WTC11 (cell line): ENCODE measurements around the gene RAB6A. TPM values are rescaled to one million over a fixed set of nuclear protein-coding genes. Genes with fewer than 3 reads are reported as not detected.
A peak's percentile ranks its signal among the peaks of the same experiment; 100 is the strongest.

Experiments
- ATAC-seq: fragments of 200-7000 bp; cut with Tn5 transposase; 2 replicates; pipeline ENCODE4 v1.10.0; 2021; ENCODE audit warnings: mild to moderate bottlenecking, moderate library complexity
- CTCF ChIA-PET: fragments of 300-600 bp; sonication (Branson Sonifier 250); formaldehyde crosslinking; loops from one replicate; lab custom pipeline; 2021; ENCODE audit warnings: antibody characterized with exemption; lab: Charles Lee
- POLR2A ChIA-PET: fragments of 350-600 bp; sonication (Branson Sonifier 250); formaldehyde crosslinking; loops from one replicate; lab custom pipeline; 2021; ENCODE audit warnings: antibody characterized with exemption; lab: Charles Lee
- DNase-seq: peaks from one replicate; pipeline ENCODE4 v3.0.0; 2021; ENCODE audit warnings: low spot score
- H3K27ac Mint-ChIP-seq: 2 replicates; pipeline ENCODE4 v1.8.0; 2021; ENCODE audit warnings: mixed read lengths
- H3K27me3 Mint-ChIP-seq: 2 replicates; pipeline ENCODE4 v1.8.0; 2021; ENCODE audit warnings: low read depth, mild to moderate bottlenecking, moderate library complexity, mixed read lengths
- H3K36me3 Mint-ChIP-seq: 2 replicates; pipeline ENCODE4 v1.8.0; 2021; ENCODE audit warnings: mixed read lengths
- H3K4me1 Mint-ChIP-seq: 2 replicates; pipeline ENCODE4 v1.8.0; 2022; ENCODE audit warnings: mixed read lengths
- H3K4me3 Mint-ChIP-seq: 2 replicates; pipeline ENCODE4 v1.8.0; 2021; ENCODE audit warnings: mild to moderate bottlenecking, moderate library complexity, mixed read lengths
- H3K9me3 Mint-ChIP-seq: 2 replicates; pipeline ENCODE4 v1.8.0; 2021; ENCODE audit warnings: mixed read lengths
- JAZF1 ChIP-seq: fragments of 250-450 bp; sonication (Bioruptor Pico); IDR thresholded peaks from 2 replicates; pipeline ENCODE4 v1.9.0; 2021; ENCODE audit warnings: moderate library complexity, mild to moderate bottlenecking, inconsistent platforms
- KAT7 ChIP-seq: sonication (generic); formaldehyde crosslinking; IDR thresholded peaks from 2 replicates; pipeline ENCODE4 v1.8.1; 2023; ENCODE audit warnings: missing genetic modification reagents, mild to moderate bottlenecking, borderline replicate concordance
- MXD4 ChIP-seq: fragments of 250-450 bp; sonication (Bioruptor Pico); IDR thresholded peaks from 2 replicates; pipeline ENCODE4 v1.8.0; 2021; ENCODE audit warnings: mild to moderate bottlenecking, moderate library complexity, borderline replicate concordance
- ZNF219 ChIP-seq: sonication (generic); formaldehyde crosslinking; IDR thresholded peaks from 2 replicates; pipeline ENCODE4 v1.8.0; 2023; ENCODE audit warnings: missing genetic modification reagents, mild to moderate bottlenecking, borderline replicate concordance
- ZNF317 ChIP-seq: sonication (generic); formaldehyde crosslinking; IDR thresholded peaks from 2 replicates; pipeline ENCODE4 v1.8.1; 2023; ENCODE audit warnings: low read depth, mild to moderate bottlenecking, moderate library complexity, missing genetic modification reagents, borderline replicate concordance
- ZNF396 ChIP-seq: fragments of 250-450 bp; sonication (Bioruptor Pico); IDR thresholded peaks from 2 replicates; pipeline ENCODE4 v1.8.0; 2021; ENCODE audit warnings: mild to moderate bottlenecking, moderate library complexity, borderline replicate concordance
- total RNA-seq: library from RNA; stranded (reverse); gene quantifications from 3 replicates; pipeline ENCODE4 v1.2.3, GENCODE V29; 2021
- TF ChIP-seq, protein P1 (sequence below): sonication (generic); formaldehyde crosslinking; IDR thresholded peaks from 2 replicates; pipeline ENCODE4 v1.8.1; 2022; ENCODE audit warnings: low read depth, mild to moderate bottlenecking, moderate library complexity, missing genetic modification reagents, borderline replicate concordance
- TF ChIP-seq, protein P2 (sequence below): fragments of 200-600 bp; IDR thresholded peaks from 2 replicates; pipeline ENCODE4 v1.8.0; 2022; ENCODE audit warnings: antibody characterized with exemption
- TF ChIP-seq, protein P3 (sequence below): fragments of 250-450 bp; sonication (Bioruptor Pico); IDR thresholded peaks from 2 replicates; pipeline ENCODE4 v1.9.0; 2021; ENCODE audit warnings: mild to moderate bottlenecking, borderline replicate concordance
- TF ChIP-seq, protein P4 (sequence below): sonication (generic); formaldehyde crosslinking; IDR thresholded peaks from 2 replicates; pipeline ENCODE4 v1.8.1; 2023; ENCODE audit warnings: mild to moderate bottlenecking, missing genetic modification reagents, moderate library complexity
- TF ChIP-seq, protein P5 (sequence below): sonication (generic); formaldehyde crosslinking; IDR thresholded peaks from 2 replicates; pipeline ENCODE4 v1.8.1; 2022; ENCODE audit warnings: missing genetic modification reagents, borderline replicate concordance
- TF ChIP-seq, protein P6 (sequence below): sonication (generic); formaldehyde crosslinking; IDR thresholded peaks from 2 replicates; pipeline ENCODE4 v1.8.0; 2022; ENCODE audit warnings: missing genetic modification reagents

Gene RAB6A
- total RNA-seq, 1 experiment from 2014 or later = 107 TPM

DNA sequence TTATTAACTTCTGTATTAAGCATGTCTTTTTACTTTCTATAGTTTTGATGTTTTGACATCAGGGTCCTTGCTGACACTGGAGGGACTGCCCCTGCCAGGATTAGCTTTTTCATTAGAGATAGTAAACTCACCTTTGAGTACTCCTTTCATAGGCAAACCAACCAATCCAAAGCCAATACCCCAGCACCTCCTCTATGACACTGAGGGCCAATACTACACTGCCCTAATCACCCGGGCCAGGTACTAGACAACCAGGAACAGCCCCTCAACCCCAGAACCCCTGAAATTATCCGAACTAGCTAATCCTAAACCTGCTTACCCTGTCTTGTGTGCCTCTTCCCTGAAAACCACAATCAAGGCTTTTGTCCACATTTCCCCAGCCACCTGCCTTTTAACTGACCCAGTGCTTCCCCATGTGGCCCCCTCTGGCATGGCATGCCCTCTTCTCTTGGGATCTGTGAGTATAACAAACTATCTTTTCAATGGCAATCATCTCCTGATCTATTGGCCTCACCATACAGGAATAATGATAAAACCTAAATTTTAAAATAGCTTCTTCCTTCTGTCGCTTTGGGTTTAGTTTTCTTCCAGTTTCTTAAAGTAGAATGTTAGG, 31.2 kb downstream of the RAB6A start:
- ATAC-seq = peak; percentile 92
- TF ChIP-seq, protein P1, sequence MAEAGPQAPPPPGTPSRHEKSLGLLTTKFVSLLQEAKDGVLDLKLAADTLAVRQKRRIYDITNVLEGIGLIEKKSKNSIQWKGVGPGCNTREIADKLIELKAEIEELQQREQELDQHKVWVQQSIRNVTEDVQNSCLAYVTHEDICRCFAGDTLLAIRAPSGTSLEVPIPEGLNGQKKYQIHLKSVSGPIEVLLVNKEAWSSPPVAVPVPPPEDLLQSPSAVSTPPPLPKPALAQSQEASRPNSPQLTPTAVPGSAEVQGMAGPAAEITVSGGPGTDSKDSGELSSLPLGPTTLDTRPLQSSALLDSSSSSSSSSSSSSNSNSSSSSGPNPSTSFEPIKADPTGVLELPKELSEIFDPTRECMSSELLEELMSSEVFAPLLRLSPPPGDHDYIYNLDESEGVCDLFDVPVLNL = no peak
- TF ChIP-seq, protein P2, sequence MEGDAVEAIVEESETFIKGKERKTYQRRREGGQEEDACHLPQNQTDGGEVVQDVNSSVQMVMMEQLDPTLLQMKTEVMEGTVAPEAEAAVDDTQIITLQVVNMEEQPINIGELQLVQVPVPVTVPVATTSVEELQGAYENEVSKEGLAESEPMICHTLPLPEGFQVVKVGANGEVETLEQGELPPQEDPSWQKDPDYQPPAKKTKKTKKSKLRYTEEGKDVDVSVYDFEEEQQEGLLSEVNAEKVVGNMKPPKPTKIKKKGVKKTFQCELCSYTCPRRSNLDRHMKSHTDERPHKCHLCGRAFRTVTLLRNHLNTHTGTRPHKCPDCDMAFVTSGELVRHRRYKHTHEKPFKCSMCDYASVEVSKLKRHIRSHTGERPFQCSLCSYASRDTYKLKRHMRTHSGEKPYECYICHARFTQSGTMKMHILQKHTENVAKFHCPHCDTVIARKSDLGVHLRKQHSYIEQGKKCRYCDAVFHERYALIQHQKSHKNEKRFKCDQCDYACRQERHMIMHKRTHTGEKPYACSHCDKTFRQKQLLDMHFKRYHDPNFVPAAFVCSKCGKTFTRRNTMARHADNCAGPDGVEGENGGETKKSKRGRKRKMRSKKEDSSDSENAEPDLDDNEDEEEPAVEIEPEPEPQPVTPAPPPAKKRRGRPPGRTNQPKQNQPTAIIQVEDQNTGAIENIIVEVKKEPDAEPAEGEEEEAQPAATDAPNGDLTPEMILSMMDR = peak; percentile 64
- TF ChIP-seq, all 79 proteins: peak for 1
- Mint-ChIP-seq H3K4me1 (peaks cover 9% of the 10 kb centered on the region), H3K27me3 (no peaks in the 10 kb centered on the region), H3K36me3 (peaks cover 26% of the 10 kb centered on the region), H3K27ac (peak overlapping the region; percentile 34; the same call in 1 of the 2 replicates), H3K9me3 (peaks cover 6% of the 10 kb centered on the region), H3K4me3 (no peak overlapping the region)
- CTCF ChIA-PET = interaction anchor here (0.6 to 1.2 kb wide), 4 partner anchors 11 to 126 kb away, joined by 3 to 5 read pairs (median 4); no protein-coding TSS in a partner anchor
- POLR2A ChIA-PET = no interaction called here
- DNase-seq = peak; percentile 67

DNA sequence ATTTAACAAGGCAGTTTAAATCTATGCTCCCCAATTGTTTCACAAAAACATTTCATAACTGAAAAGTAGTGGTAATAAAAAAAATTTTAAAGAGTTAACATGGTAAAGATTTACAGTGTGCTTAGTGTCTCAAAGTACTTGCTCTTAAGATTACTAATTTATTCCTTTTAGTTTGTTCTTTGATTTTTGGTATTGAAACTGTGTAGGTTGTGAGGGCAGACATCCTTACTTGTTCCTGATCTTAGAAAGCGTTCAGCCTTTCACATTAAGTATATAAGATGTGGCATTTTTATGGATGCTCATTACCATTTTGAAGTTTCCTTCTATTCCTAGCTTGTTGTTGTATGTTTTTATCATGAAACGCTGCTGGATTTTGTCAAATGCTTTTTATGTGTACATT, 32.9 kb downstream of the RAB6A start:
- no peak for ATAC-seq
- no peak overlapping the region for H3K4me3 Mint-ChIP-seq
- H3K27me3 Mint-ChIP-seq = no peaks in the 10 kb centered on the region
- H3K36me3 Mint-ChIP-seq = peaks cover 17% of the 10 kb centered on the region; the same call in 1 of the 2 replicates
- TF ChIP-seq, protein P3, sequence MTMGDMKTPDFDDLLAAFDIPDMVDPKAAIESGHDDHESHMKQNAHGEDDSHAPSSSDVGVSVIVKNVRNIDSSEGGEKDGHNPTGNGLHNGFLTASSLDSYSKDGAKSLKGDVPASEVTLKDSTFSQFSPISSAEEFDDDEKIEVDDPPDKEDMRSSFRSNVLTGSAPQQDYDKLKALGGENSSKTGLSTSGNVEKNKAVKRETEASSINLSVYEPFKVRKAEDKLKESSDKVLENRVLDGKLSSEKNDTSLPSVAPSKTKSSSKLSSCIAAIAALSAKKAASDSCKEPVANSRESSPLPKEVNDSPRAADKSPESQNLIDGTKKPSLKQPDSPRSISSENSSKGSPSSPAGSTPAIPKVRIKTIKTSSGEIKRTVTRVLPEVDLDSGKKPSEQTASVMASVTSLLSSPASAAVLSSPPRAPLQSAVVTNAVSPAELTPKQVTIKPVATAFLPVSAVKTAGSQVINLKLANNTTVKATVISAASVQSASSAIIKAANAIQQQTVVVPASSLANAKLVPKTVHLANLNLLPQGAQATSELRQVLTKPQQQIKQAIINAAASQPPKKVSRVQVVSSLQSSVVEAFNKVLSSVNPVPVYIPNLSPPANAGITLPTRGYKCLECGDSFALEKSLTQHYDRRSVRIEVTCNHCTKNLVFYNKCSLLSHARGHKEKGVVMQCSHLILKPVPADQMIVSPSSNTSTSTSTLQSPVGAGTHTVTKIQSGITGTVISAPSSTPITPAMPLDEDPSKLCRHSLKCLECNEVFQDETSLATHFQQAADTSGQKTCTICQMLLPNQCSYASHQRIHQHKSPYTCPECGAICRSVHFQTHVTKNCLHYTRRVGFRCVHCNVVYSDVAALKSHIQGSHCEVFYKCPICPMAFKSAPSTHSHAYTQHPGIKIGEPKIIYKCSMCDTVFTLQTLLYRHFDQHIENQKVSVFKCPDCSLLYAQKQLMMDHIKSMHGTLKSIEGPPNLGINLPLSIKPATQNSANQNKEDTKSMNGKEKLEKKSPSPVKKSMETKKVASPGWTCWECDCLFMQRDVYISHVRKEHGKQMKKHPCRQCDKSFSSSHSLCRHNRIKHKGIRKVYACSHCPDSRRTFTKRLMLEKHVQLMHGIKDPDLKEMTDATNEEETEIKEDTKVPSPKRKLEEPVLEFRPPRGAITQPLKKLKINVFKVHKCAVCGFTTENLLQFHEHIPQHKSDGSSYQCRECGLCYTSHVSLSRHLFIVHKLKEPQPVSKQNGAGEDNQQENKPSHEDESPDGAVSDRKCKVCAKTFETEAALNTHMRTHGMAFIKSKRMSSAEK (CRISPR knock-in tag) = no peak
- TF ChIP-seq, protein P4, sequence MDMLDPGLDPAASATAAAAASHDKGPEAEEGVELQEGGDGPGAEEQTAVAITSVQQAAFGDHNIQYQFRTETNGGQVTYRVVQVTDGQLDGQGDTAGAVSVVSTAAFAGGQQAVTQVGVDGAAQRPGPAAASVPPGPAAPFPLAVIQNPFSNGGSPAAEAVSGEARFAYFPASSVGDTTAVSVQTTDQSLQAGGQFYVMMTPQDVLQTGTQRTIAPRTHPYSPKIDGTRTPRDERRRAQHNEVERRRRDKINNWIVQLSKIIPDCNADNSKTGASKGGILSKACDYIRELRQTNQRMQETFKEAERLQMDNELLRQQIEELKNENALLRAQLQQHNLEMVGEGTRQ (CRISPR knock-in tag) = no peak
- TF ChIP-seq ZNF317 (CRISPR knock-in tag) (no peak), ZNF396 (CRISPR knock-in tag) (no peak), MXD4 (CRISPR knock-in tag) (no peak), ZNF219 (CRISPR knock-in tag) (no peak), JAZF1 (CRISPR knock-in tag) (no peak), KAT7 (CRISPR knock-in tag) (no peak)
- TF ChIP-seq, protein P5, sequence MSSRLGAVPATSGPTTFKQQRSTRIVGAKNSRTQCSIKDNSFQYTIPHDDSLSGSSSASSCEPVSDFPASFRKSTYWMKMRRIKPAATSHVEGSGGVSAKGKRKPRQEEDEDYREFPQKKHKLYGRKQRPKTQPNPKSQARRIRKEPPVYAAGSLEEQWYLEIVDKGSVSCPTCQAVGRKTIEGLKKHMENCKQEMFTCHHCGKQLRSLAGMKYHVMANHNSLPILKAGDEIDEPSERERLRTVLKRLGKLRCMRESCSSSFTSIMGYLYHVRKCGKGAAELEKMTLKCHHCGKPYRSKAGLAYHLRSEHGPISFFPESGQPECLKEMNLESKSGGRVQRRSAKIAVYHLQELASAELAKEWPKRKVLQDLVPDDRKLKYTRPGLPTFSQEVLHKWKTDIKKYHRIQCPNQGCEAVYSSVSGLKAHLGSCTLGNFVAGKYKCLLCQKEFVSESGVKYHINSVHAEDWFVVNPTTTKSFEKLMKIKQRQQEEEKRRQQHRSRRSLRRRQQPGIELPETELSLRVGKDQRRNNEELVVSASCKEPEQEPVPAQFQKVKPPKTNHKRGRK = no peak
- TF ChIP-seq, protein P6, sequence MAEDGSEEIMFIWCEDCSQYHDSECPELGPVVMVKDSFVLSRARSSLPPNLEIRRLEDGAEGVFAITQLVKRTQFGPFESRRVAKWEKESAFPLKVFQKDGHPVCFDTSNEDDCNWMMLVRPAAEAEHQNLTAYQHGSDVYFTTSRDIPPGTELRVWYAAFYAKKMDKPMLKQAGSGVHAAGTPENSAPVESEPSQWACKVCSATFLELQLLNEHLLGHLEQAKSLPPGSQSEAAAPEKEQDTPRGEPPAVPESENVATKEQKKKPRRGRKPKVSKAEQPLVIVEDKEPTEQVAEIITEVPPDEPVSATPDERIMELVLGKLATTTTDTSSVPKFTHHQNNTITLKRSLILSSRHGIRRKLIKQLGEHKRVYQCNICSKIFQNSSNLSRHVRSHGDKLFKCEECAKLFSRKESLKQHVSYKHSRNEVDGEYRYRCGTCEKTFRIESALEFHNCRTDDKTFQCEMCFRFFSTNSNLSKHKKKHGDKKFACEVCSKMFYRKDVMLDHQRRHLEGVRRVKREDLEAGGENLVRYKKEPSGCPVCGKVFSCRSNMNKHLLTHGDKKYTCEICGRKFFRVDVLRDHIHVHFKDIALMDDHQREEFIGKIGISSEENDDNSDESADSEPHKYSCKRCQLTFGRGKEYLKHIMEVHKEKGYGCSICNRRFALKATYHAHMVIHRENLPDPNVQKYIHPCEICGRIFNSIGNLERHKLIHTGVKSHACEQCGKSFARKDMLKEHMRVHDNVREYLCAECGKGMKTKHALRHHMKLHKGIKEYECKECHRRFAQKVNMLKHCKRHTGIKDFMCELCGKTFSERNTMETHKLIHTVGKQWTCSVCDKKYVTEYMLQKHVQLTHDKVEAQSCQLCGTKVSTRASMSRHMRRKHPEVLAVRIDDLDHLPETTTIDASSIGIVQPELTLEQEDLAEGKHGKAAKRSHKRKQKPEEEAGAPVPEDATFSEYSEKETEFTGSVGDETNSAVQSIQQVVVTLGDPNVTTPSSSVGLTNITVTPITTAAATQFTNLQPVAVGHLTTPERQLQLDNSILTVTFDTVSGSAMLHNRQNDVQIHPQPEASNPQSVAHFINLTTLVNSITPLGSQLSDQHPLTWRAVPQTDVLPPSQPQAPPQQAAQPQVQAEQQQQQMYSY (CRISPR knock-in tag) = no peak
- TF ChIP-seq, all 79 proteins: peak for 0
- POLR2A ChIA-PET = no interaction called here
- Mint-ChIP-seq H3K4me1 (peaks cover 9% of the 10 kb centered on the region), H3K27ac (no peak overlapping the region), H3K9me3 (no peaks in the 10 kb centered on the region)
- no peak for DNase-seq
- CTCF ChIA-PET = no interaction called here
